Common myeloid progenitor, CD34-positive (primary cell): Measurements from ENCODE around the gene SELENOW.

ENCODE experiments used
- CTCF ChIA-PET: fragments of 350-600 bp; sonication (Branson Sonifier 250); formaldehyde crosslinking; loops from one replicate; lab custom pipeline; 2021; ENCODE audit warnings: antibody characterized with exemption; lab: Charles Lee
- POLR2A ChIA-PET: fragments of 350-600 bp; sonication (Branson Sonifier 250); formaldehyde crosslinking; loops from one replicate; lab custom pipeline; 2021; ENCODE audit warnings: antibody characterized with exemption; lab: Charles Lee
- DNase-seq, 3 donors: peaks; one replicate each; pipeline versions ENCODE4 v3.0.0 to v3.0.0-alpha.2; 2013
- H3K27ac ChIP-seq, 2 experiments: 1 replicate in 1 of 2; 2 replicates in 1 of 2; pipeline ENCODE4 v1.7.0; 2013; ENCODE audit warnings: inconsistent platforms in 2 of 2, low read length in 2 of 2, mild to moderate bottlenecking in 2 of 2, low read depth in 1 of 2, moderate library complexity in 1 of 2; ENCODE audit not compliant: severe bottlenecking in 2 of 2, insufficient read depth in 1 of 2, poor library complexity in 1 of 2
- H3K27me3 ChIP-seq, 5 experiments: replicated peaks in 2 of 5; 1 replicate in 3 of 5; 2 replicates in 2 of 5; pipeline versions ENCODE4 v1.6.1 to v1.7.0; 2013; ENCODE audit warnings: low read length in 4 of 5, mild to moderate bottlenecking in 2 of 5, moderate library complexity in 2 of 5, inconsistent platforms in 1 of 5; ENCODE audit not compliant: insufficient read depth in 5 of 5, control insufficient read depth in 4 of 5
- H3K36me3 ChIP-seq, 4 experiments: 1 replicate in 2 of 4; 2 replicates in 2 of 4; pipeline versions ENCODE4 v1.6.1 to v1.7.0; 2013; ENCODE audit warnings: low read length in 3 of 4, control low read depth in 1 of 4, mild to moderate bottlenecking in 1 of 4; ENCODE audit not compliant: control insufficient read depth in 4 of 4, insufficient read depth in 4 of 4
- H3K4me1 ChIP-seq, 4 experiments: 1 replicate in 3 of 4; 2 replicates in 1 of 4; pipeline versions ENCODE4 v1.6.1 to v1.7.1; 2013; ENCODE audit warnings: low read length in 3 of 4, mild to moderate bottlenecking in 3 of 4, control low read depth in 1 of 4, inconsistent platforms in 1 of 4, moderate library complexity in 1 of 4; ENCODE audit not compliant: control insufficient read depth in 4 of 4, insufficient read depth in 4 of 4; ENCODE audit errors: control extremely low read depth in 1 of 4
- H3K4me3 ChIP-seq, 7 experiments: 1 replicate in 4 of 7; 2 replicates in 3 of 7; pipeline versions ENCODE4 v1.5.1 to v1.7.0; 2013; ENCODE audit warnings: mild to moderate bottlenecking in 7 of 7, low read length in 6 of 7, moderate library complexity in 6 of 7, inconsistent platforms in 2 of 7, low read depth in 2 of 7, control low read depth in 1 of 7; ENCODE audit not compliant: insufficient read depth in 4 of 7, control insufficient read depth in 1 of 7; ENCODE audit errors: extremely low read depth in 1 of 7
- H3K9me3 ChIP-seq, 5 experiments: 1 replicate in 4 of 5; 2 replicates in 1 of 5; pipeline versions ENCODE4 v1.6.1 to v1.7.1; 2013; ENCODE audit warnings: low read length in 4 of 5, mild to moderate bottlenecking in 2 of 5, inconsistent platforms in 1 of 5, low read depth in 1 of 5, moderate library complexity in 1 of 5; ENCODE audit not compliant: control insufficient read depth in 4 of 5, insufficient read depth in 2 of 5; ENCODE audit errors: control extremely low read depth in 1 of 5
- WGBS: methylation state at CpG from one replicate; pipeline ENCODE4 v1.1.5; 2013; ENCODE audit not compliant: insufficient coverage; 5-methylcytosine and 5-hydroxymethylcytosine counted together

Gene SELENOW

GRCh38 chr19:47824396-47824795, 45.9 kb downstream of the SELENOW start:
- H3K27me3 ChIP-seq, result peaks cover 2 to 33% (median 9%) of the 10 kb centered on the region in 5 experiments
- 88% methylated on average over 2 of the region's 6 CpGs for WGBS
- peaks cover 0 to 5% (median 0%) of the 10 kb centered on the region in 5 experiments for H3K9me3 ChIP-seq
- CTCF ChIA-PET, result interaction anchor here (0.6 kb wide), 1 partner anchor 718 kb away, joined by 3 read pairs; no protein-coding TSS in a partner anchor
- no peaks in the 10 kb centered on the region for H3K4me1 ChIP-seq
- no peak for DNase-seq
- POLR2A ChIA-PET, result no interaction called here
- no peak overlapping the region for H3K27ac ChIP-seq
- no peaks in the 10 kb centered on the region for H3K36me3 ChIP-seq
- H3K4me3 ChIP-seq, result no peak overlapping the region

- Histone ChIP-seq H3K9me3 (peaks cover 0 to 5% (median 0%) of the 10 kb centered on the region in 5 experiments), H3K27ac (no peak overlapping the region), H3K4me3 (no peak overlapping the region), H3K27me3 (peaks cover 0 to 9% (median 0%) of the 10 kb centered on the region in 5 experiments), H3K36me3 (no peaks in the 10 kb centered on the region), H3K4me1 (no peaks in the 10 kb centered on the region)
- POLR2A ChIA-PET, result no interaction called here
- WGBS, result 98% methylated on average over 6 of the region's 6 CpGs
- DNase-seq, result no peak
- CTCF ChIA-PET, result no interaction called here
These were observed 48.3 kb downstream of the SELENOW start for GRCh38 chr19:47826800-47827199.

GRCh38 chr19:47832723-47833122, 54.2 kb downstream of the SELENOW start:
- Histone ChIP-seq H3K27me3 (peaks cover 0 to 5% (median 3%) of the 10 kb centered on the region in 5 experiments), H3K9me3 (no peaks in the 10 kb centered on the region), H3K4me1 (no peaks in the 10 kb centered on the region), H3K36me3 (no peaks in the 10 kb centered on the region), H3K27ac (no peak overlapping the region), H3K4me3 (no peak overlapping the region)
- no peak for DNase-seq
- ChIA-PET CTCF (no interaction called here), POLR2A (no interaction called here)
- 93% methylated on average over 3 of the region's 4 CpGs for WGBS
